DND-41 (cell line): ENCODE data around the gene TTLL3.

Source experiments
- EZH2 ChIP-seq: IDR thresholded peaks from 3 replicates; pipeline ENCODE4 v1.6.1; 2012; ENCODE audit warnings: borderline replicate concordance, low read depth, mild to moderate bottlenecking, moderate library complexity, low read length, inconsistent platforms; ENCODE audit not compliant: severe bottlenecking
- TF ChIP-seq, protein P1 (sequence below): IDR thresholded peaks from 2 replicates; pipeline ENCODE4 v1.5.1; 2012; ENCODE audit warnings: borderline replicate concordance, low read length, moderate library complexity, mild to moderate bottlenecking; ENCODE audit not compliant: poor library complexity, severe bottlenecking; ENCODE audit errors: extremely low read depth

DNA sequence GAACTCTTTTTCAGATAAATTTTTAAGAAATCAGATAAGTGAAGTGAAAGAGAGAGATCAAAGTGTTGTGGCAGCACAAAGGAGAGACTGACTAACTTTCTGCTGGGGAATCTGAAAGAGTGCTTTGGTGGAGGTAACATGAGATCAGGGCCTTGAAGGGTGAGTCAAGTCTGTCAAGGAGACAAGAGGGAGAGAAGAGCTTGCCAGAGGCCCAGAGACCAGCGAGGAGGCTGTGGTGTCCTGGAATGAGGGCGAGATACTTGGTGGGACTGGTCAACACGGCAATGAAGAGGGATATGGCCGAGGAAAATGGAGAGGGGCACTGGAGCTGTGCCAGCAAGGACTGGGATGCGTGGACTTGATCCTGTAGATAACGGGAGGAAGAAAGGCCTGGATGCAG lies 22.3 kb upstream of the TTLL3 start:
- TF ChIP-seq, protein P1, sequence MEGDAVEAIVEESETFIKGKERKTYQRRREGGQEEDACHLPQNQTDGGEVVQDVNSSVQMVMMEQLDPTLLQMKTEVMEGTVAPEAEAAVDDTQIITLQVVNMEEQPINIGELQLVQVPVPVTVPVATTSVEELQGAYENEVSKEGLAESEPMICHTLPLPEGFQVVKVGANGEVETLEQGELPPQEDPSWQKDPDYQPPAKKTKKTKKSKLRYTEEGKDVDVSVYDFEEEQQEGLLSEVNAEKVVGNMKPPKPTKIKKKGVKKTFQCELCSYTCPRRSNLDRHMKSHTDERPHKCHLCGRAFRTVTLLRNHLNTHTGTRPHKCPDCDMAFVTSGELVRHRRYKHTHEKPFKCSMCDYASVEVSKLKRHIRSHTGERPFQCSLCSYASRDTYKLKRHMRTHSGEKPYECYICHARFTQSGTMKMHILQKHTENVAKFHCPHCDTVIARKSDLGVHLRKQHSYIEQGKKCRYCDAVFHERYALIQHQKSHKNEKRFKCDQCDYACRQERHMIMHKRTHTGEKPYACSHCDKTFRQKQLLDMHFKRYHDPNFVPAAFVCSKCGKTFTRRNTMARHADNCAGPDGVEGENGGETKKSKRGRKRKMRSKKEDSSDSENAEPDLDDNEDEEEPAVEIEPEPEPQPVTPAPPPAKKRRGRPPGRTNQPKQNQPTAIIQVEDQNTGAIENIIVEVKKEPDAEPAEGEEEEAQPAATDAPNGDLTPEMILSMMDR: no peak
- no peak for TF ChIP-seq EZH2
